Stomach (tissue), 4 donors: ENCODE results near the gene LRRFIP1.

ENCODE experiments used
- EP300 ChIP-seq: sonication (generic); formaldehyde crosslinking; IDR thresholded peaks from one replicate; pipeline ENCODE4 v1.6.1; 2017; ENCODE audit warnings: antibody characterized with exemption
- POLR2A ChIP-seq, 4 donors: fragments of 450-650 bp; IDR thresholded peaks; one replicate each; pipeline ENCODE4 v1.6.1; 2016; ENCODE audit warnings: antibody characterized with exemption in 4 of 4, control low read depth in 2 of 4, mild to moderate bottlenecking in 1 of 4, moderate library complexity in 1 of 4

DNA sequence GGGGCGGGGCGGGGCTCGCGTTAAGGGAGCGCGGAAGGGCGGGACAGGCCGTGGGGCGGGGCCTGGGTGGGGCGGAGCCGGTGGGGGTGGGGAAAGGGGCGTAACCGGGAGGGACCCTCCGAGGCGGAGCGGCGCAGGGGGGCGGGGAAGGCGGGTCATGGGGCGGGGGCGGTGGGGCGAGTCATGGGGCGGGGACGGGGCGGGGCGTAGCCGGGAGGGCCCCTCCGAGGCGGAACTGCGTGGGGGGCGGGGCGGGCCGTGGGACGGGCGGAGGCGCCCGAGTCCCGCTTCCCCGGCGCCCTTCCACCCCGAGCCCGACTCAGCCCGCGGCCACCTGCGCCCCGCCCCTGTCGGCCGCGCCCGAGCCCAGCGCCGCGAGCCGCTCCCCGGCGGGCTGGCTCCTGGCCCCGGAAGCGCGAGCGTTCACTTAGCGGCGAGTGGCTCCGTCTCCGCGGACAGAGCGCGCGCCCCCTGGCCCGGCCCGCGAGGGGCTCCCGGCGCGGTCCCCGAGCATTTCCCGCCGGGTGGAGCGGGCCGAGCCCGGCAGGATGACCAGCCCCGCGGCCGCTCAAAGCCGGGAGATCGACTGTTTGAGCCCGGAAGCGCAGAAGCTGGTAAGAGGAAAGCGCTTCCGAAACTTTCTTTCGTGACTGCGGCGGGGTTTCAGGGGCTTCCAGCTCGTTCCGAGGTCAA lies 64.7 kb downstream of the LRRFIP1 start:
- TF ChIP-seq EP300: no peak
- peak in 1 of 4 donors; percentile 45 for TF ChIP-seq POLR2A (IDR thresholded peaks at IDR 0.05)
